Hematopoietic multipotent progenitor cell treated with erythropoietin and hydrocortisone succinate and interleukin-3 and kit ligand, for 8 days (in vitro differentiated cells): ENCODE data around the gene IDI2.

Experiments
- DNase-seq: peaks from one replicate; pipeline ENCODE4 v3.0.0-alpha.2; 2015

IDI2 gene

DNA sequence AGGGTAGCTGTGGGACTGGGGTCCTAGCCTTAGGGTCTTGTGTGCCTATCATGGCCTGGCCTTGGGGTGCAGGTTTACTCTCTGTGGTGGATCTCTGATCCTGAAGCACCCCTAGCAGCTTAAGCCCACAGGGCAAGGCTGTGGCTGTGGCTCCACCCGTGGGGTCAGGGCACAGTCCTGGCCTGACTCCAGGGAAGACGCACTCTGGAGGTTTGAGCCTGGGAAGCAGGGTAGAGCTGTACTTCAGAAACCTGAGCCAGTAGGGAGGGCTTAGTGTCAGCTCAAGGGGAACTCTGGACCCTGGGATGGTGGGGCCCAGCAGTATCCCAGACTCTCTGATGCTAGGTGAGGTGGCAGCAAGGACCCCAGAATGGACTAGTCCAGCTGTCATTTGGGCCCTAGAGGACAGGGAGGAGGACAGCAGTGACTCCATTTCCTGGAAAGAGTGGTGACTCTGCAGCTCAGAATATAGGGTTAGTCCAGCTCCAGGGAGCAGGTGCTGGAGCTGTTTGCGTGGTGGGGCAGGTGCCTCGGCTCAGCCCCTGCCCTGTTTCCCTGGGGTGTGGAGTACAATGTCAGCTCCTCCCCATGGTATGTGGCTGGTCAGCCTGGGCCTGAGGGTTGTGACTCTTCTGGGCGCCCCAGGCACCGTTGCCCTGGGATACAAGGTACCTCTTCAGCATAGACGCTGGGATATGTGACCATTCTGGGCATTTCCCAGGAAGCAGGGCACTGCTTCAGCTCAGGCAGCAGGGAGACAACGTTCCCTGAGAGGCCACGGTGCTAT lies 21.6 kb downstream of the IDI2 start:
- DNase-seq: peak; percentile 22

DNA sequence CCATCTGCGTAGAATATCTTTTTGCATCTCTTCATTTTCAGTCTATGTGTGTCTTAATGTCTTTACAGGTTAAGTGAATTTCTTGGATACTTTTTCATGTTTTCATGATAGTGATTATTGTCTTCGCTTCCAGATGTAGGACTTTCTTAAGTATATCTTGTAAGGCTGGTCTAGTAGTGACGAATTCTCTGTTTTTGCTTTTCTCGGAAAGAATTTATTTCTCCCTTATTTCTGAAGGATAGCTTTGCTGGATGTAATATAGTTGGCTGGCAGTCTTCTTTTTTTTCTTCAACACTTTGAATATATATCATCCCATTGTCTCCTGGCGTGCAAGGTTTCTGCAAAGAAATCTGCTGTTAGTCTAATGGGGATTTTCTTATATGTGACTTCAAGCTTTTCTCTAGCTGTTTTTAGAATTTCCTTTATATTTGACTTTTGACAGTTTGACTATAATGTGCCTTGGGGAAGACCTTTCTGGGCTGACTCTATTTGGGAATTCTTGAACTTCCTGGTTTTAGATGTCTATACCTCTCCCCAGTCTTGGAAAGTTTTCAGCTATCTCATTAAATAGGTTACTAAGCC lies 23.1 kb downstream of the IDI2 start:
- no peak for DNase-seq

DNA sequence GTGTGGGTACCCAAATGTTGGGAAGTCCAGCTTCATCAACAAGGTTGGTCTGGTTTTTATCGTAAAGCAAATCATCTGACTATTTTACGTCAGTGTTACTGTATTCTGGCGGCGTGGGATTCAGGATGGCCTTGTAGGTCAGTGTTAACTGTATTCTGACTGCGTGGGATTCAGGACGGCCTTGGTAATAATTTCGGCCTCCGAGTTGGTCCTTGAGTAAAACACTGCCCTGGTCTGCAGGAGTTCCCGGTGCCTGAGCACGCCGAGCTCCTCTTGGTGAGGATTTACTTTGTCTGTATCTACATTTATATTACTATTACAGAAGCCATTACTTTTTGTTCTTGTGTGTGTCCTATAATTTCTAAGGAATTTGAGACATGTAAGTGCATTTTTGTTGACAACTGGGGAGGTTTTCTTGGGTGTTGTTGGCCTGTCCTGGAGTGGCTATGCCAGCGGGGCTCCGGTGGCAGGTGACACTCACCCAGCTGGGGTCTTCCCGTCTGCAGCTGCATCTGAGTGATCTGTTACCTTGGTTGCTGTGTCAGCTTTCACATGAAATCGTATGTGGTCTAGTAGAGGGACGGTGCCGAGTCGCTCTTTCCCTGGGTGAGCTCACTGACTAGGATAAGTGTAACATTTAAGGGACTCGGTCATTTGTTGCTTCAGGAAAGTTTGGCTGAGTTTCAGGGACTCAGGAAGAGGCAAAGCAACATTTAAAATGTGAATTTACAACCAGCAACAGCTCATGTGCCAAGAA lies 28.2 kb downstream of the IDI2 start:
- no peak for DNase-seq

DNA sequence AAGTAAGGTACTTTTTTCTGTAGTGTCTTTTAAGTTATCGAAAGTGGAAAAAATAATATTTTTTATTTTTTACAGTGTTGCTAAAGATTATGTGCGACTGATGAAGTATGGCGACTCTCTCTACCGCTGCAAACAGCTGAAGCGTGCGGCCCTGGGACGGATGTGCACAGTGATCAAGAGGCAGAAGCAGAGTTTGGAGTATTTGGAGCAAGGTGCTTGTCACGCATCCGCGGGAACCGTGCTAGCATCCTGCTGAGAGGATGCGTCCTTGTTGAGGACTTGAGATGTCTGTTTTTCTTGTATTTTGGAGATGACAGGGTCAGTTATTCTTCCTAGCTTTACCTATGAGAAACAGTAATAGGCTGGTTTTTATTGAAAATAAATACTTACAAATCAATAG lies 29.6 kb downstream of the IDI2 start:
- no peak for DNase-seq

- DNase-seq: no peak
These were observed 30.1 kb downstream of the IDI2 start for GRCh38 chr10:995559-995926.

DNA sequence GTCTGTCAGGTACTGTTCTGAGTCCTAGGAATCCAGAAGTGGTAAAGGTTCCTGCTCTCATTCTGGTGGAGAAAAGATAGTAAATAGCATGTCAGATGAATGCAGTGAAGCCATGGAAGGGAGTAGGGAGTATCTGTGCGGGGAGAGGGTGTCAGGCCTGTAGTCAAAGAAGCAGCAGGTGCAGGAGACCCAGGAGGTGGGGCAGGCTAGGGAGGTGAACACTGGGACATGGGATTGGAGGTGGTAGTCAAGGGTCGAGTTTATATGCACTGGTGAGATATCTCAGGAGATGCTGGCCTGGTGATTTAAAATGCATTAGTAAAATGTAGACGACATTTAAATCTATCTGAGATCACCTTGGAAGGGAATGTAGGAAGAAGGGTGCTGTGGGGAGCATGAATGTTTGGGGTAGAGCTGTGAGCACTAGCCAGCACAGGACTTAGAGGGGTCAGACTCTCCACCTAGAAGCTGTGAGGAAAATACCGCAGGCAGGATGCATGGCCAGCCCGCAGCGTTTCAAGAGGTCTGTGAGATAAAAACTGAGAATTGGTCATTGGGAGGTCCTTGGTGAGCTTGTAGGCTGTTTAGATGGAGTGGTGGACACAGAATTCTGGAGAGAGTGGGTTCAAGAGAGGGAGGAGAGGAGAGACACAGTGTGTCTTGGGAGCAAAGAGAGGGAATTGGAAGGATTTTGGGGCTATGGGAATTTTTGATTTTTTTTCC lies 30.7 kb downstream of the IDI2 start:
- DNase-seq: no peak

DNA sequence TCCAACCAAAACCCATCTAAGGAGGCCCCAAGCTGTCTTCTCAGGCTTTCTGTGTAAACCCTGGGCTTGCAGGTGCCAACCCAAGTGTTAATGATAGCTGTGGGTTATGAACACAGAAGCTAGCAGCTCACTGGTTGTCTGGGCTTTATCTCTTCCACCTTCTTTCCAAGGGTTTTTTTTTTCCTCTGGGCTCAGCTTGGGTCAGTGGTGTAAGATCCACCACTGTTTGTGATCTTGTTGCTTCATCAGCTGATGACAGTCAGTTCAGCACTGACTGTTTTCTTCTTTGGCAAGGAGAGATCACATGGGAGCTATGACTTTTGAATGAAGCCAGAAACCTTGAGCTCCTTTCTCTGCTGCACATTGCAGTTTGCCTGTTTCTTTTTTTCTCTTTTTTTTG lies 32.8 kb downstream of the IDI2 start:
- peak; percentile 37 for DNase-seq

DNA sequence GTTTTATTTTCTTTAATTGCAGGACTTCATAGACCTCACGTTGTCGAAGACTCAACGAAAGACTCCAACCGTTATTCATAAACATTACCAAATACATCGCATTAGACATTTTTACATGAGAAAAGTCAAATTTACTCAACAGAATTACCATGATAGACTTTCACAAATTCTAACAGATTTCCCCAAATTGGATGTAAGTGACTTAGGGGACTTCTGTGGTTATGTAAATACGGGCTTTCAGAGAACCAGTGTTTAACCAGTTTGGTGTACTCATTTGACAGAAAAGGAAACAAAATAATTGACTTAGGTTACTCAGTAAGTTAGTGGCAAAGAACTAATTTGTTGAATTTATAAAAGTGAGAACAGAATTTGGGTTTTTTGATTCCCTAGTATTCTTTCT lies 33.2 kb downstream of the IDI2 start:
- DNase-seq: no peak

- peak; percentile 59 for DNase-seq
These were observed 34.9 kb downstream of the IDI2 start for GRCh38 chr10:990808-991207.

GRCh38 chr10:988667-989545 lies 36.8 kb downstream of the IDI2 start:
- peak; percentile 22 for DNase-seq

GRCh38 chr10:987870-988666 lies 37.6 kb downstream of the IDI2 start, which contains the start of gene GTPBP4:
TSS of gene GTPBP4 (plus strand) at chr10:988434. CDS start at chr10:988480, 46 bp downstream.
- peak; percentile 98 for DNase-seq

GRCh38 chr10:987620-987869 lies 38.1 kb downstream of the IDI2 start:
- DNase-seq: no peak

DNA sequence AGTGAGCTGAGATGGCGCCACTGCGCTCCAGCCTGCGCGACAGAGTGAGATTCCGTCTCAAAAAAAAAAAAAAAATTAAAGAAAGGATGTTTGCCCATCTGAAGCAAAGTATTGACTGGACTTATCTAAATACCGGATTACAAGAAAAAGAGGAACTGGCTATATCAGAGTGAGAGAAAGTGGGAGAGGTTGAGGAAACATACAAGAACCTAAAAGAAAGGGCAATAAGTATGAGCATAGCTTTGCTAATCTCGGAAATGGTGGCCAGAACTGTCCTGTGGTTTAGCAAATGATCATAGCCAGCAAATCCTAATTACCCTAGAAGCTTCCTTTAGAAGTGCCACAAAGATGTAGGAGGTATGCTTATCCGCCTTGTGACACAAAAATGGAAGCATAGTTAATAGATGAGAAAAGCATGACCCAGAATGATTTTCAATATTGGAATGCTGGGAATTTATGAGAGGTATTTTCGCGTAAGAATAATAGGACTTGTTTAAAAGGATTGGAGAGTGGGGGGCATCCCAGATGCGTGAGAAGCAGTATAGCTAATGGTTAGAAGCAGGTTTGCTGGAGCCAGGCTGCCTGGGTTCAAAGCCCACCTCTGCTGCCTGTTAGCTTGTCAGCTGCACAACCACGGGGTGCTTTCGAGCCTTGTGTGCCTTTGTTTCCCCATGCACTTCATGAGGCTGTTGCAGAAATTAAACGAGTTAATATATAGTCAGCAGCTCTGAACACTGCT lies 38.6 kb downstream of the IDI2 start:
- peak; percentile 31 for DNase-seq

- DNase-seq: peak; percentile 66
These were observed 39.4 kb downstream of the IDI2 start for GRCh38 chr10:986137-986825.

DNA sequence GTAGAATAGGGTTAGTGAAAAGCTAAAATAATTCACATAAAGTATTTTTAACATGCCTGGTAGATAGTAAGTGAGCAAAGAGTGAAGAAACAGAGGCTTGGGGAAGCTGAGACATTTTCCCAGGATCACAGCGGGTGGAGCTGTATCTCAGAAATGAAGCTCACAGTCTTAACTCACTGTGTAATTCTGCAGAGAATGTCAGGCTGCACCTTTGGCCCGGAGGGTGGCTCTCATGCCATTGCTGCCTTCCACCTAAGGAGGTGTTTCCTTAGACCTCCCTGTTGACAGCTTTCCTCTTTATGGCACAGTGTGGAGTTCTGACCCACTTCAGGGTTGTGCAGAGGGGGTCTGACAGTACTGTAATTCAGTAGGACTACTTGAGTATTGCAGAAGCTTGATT lies 40.3 kb downstream of the IDI2 start:
- no peak for DNase-seq

- no peak for DNase-seq
These were observed 41.5 kb downstream of the IDI2 start for GRCh38 chr10:983971-984655.

DNA sequence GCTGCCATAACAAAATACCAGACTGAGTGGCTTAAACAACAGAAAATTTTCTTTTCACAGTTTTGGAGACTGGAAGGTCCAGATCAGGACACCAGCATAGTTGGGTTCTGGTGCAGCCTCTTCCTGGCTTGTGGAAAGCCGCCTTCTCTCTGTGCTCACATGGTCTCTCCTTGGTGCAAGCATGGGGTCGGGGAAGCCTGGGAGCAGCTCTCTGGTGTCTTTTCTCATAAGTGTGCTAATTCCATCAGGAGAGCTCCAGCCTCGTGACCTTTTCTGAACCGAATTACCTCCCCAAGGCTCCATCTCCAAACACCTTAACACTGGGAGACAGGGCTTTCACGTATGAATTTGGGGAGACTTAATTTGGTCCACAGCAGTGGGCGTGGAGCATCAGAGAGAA lies 42.3 kb downstream of the IDI2 start:
- no peak for DNase-seq

DNA sequence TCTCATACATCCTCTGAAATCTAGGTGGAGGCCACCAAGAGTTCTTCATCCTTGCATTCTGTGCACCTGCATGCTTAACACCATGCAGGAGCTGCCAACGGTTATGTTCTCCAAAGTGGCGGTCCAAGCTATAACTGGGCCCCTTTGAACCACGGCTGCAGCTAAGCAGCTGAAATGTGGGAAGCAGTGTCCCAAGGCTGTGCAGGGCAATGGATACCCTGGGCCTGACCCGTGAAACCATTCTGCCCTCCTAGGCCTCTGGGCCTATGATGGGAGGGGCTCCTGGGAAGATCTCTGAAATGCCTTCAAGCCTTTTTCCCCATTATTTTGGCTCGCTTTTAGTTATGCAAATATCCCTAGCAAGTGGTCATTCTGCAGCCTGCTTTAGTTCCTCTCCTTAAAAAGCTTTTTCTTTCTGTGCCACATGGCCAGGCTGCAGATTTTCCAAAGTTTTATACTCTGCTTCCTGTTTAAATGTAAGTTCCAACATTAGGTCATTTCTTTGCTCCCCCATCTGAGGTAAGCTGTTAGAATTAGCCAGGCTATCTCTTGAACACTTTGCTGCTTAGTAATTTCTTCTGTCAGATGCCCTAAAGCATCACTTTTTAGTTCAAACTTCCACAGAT lies 45.1 kb downstream of the IDI2 start:
- DNase-seq: no peak

DNA sequence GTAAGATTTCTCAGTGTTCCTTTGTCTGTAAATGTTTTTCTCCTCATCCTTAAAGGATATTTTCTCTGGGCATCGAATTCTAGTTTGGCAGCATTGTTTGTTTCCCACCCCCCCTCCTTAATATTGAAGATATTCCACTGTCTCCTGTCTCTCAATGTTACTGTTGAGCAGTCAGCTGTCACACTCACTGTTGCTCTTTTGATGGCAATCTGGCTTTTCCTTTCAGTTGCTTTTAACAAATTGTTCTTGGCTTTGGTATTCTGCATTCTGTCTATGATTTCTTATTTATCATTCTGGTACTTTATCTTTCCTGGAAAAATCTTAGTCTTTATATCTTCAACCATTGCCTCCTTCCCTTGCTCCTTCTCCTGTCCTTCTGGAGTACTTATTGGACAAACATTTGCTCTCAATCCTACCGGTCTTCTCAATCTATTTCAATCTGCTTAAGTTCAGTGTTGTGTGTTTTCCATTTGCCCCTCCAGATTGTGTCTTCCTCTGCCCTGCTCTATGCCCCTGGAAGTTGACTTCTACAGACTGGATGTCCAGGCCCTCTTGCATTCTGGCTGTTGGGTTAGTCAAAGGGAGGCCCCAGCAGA lies 46.7 kb downstream of the IDI2 start:
- DNase-seq: no peak
